ENCODE results near the gene UFC1.

The UFC1 gene

GRCh38 chr1:161180639-161181038 is 26.9 kb downstream of the UFC1 start:
- peak; percentile 44 for TF ChIP-seq CTCF (IDR thresholded peaks at IDR 0.05; ENCODE audit: low read depth, low read length)

GRCh38 chr1:161182214-161182613 is 28.4 kb downstream of the UFC1 start:
- no peaks in the 10 kb centered on the region; the same call in 1 of the 2 replicates for H3K4me1 ChIP-seq
- DNase-seq = no peak
- H3K4me3 ChIP-seq (ENCODE audit: low read depth, low read length) = no peak overlapping the region
- no peaks in the 10 kb centered on the region for H3K36me3 ChIP-seq
- TF ChIP-seq CTCF (IDR thresholded peaks at IDR 0.05; ENCODE audit: low read depth, low read length) = no peak
- no peaks in the 10 kb centered on the region for H3K27me3 ChIP-seq
- no peaks in the 10 kb centered on the region for H3K9me3 ChIP-seq

More at GRCh38 chr1:161180639-161181038, 26.9 kb downstream of the UFC1 start:
- peaks cover under 1% of the 10 kb centered on the region; the same call in 1 of the 2 replicates for H3K36me3 ChIP-seq
- H3K9me3 ChIP-seq = no peaks in the 10 kb centered on the region
- DNase-seq = no peak
- H3K4me1 ChIP-seq = no peaks in the 10 kb centered on the region; the same call in 1 of the 2 replicates
- H3K4me3 ChIP-seq (ENCODE audit: low read depth, low read length) = no peak overlapping the region
- H3K27me3 ChIP-seq = no peaks in the 10 kb centered on the region

GRCh38 chr1:161185282-161185682 is 31.5 kb downstream of the UFC1 start:
- no peaks in the 10 kb centered on the region; the same call in 1 of the 2 replicates for H3K4me1 ChIP-seq
- DNase-seq = peak; percentile 37
- H3K36me3 ChIP-seq = no peaks in the 10 kb centered on the region
- H3K4me3 ChIP-seq (ENCODE audit: low read depth, low read length) = no peak overlapping the region
- no peaks in the 10 kb centered on the region for H3K27me3 ChIP-seq
- no peaks in the 10 kb centered on the region for H3K9me3 ChIP-seq
- TF ChIP-seq CTCF (IDR thresholded peaks at IDR 0.05; ENCODE audit: low read depth, low read length) = no peak

GRCh38 chr1:161185732-161186311 is 32.0 kb downstream of the UFC1 start:
- no peak for DNase-seq
- no peak overlapping the region for H3K4me3 ChIP-seq (ENCODE audit: low read depth, low read length)
- no peaks in the 10 kb centered on the region for H3K9me3 ChIP-seq
- no peaks in the 10 kb centered on the region for H3K36me3 ChIP-seq
- H3K27me3 ChIP-seq = no peaks in the 10 kb centered on the region
- H3K4me1 ChIP-seq = no peaks in the 10 kb centered on the region; the same call in 1 of the 2 replicates
- TF ChIP-seq CTCF (IDR thresholded peaks at IDR 0.05; ENCODE audit: low read depth, low read length) = no peak

- Histone ChIP-seq H3K27me3 (no peaks in the 10 kb centered on the region), H3K4me3 (ENCODE audit: low read depth, low read length) (no peak overlapping the region), H3K4me1 (no peaks in the 10 kb centered on the region; the same call in 1 of the 2 replicates), H3K36me3 (no peaks in the 10 kb centered on the region), H3K9me3 (no peaks in the 10 kb centered on the region)
- no peak for DNase-seq
- no peak for TF ChIP-seq CTCF (IDR thresholded peaks at IDR 0.05; ENCODE audit: low read depth, low read length)
These were observed 33.5 kb downstream of the UFC1 start for GRCh38 chr1:161187311-161187710.

GRCh38 chr1:161188381-161188780 is 34.6 kb downstream of the UFC1 start:
- TF ChIP-seq CTCF (IDR thresholded peaks at IDR 0.05; ENCODE audit: low read depth, low read length) = no peak
- Histone ChIP-seq H3K4me3 (ENCODE audit: low read depth, low read length) (no peak overlapping the region), H3K27me3 (no peaks in the 10 kb centered on the region), H3K9me3 (no peaks in the 10 kb centered on the region), H3K4me1 (peaks cover 5% of the 10 kb centered on the region; the same call in 1 of the 2 replicates), H3K36me3 (no peaks in the 10 kb centered on the region)
- no peak for DNase-seq
